Mesodermal cell (in vitro differentiated cells): Measurements from ENCODE around the gene YBEY.

Experiments used
- H3K27ac ChIP-seq: 2 replicates; pipeline ENCODE4 v1.7.0; 2013; ENCODE audit warnings: mild to moderate bottlenecking, low read depth, low read length, moderate library complexity; ENCODE audit not compliant: severe bottlenecking
- H3K36me3 ChIP-seq: 2 replicates; pipeline ENCODE4 v1.7.1; 2013; ENCODE audit warnings: mild to moderate bottlenecking, low read length, moderate library complexity; ENCODE audit not compliant: control insufficient read depth, insufficient read depth
- H3K4me1 ChIP-seq: one replicate; pipeline ENCODE4 v1.7.1; 2013; ENCODE audit warnings: mild to moderate bottlenecking, low read length; ENCODE audit not compliant: insufficient read depth, control insufficient read depth, poor library complexity, severe bottlenecking
- H3K4me3 ChIP-seq: 2 replicates; pipeline ENCODE4 v1.7.0; 2013; ENCODE audit warnings: low read length, control low read depth, mild to moderate bottlenecking; ENCODE audit not compliant: insufficient read depth, poor library complexity, severe bottlenecking; ENCODE audit errors: extremely low read depth
- H3K9me3 ChIP-seq: 2 replicates; pipeline ENCODE4 v1.7.1; 2013; ENCODE audit warnings: mild to moderate bottlenecking, low read length, moderate library complexity; ENCODE audit not compliant: control insufficient read depth
- WGBS, 2 experiments: methylation state at CpG; one replicate each; pipeline ENCODE4 v1.1.5; 2013; ENCODE audit warnings: missing lambda C conversion rate in 2 of 2; ENCODE audit not compliant: insufficient coverage in 2 of 2; 5-methylcytosine and 5-hydroxymethylcytosine counted together

Gene YBEY

DNA sequence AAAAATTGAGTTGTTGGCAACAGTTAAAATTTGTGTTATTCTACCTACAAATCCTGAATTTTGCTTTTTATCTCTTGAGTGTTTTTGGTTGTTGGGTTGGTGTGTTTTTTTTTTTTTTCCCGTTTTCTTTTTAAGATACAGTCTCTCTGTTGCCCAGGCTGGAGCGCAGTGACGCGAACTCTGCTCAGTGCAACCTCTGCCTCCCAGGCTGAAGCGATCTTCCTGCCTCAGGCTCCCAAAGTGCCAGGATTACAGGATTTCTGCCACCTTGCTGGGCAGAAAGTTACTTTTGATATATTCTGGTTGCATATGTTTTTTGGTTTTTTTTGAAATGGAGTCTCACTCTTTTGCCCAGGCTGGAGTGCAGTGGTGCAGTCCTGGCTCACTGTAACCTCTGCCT, 42.0 kb downstream of the YBEY start:
- WGBS, 2 experiments = 85 to 96% methylated on average over 4 to 5 of the region's 5 CpGs
- Histone ChIP-seq H3K4me3 (no peak overlapping the region), H3K4me1 (peaks cover 7% of the 10 kb centered on the region), H3K9me3 (no peaks in the 10 kb centered on the region), H3K36me3 (peaks cover 52% of the 10 kb centered on the region), H3K27ac (no peak overlapping the region)

GRCh38 chr21:46329796-46330195, 43.7 kb downstream of the YBEY start:
- Histone ChIP-seq H3K4me3 (no peak overlapping the region), H3K27ac (no peak overlapping the region), H3K9me3 (no peaks in the 10 kb centered on the region), H3K36me3 (peaks cover 64% of the 10 kb centered on the region), H3K4me1 (peaks cover 7% of the 10 kb centered on the region)
- 89 to 100% methylated on average over 1 to 2 of the region's 2 CpGs for WGBS, 2 experiments

GRCh38 chr21:46334351-46335140, 48.4 kb downstream of the YBEY start:
- no peak overlapping the region for H3K27ac ChIP-seq
- H3K4me3 ChIP-seq = no peak overlapping the region
- H3K9me3 ChIP-seq = no peaks in the 10 kb centered on the region
- H3K36me3 ChIP-seq = peaks cover 86% of the 10 kb centered on the region
- no peaks in the 10 kb centered on the region for H3K4me1 ChIP-seq
- WGBS, 2 experiments = 93 to 94% methylated on average over 9 to 10 of the region's 12 CpGs

DNA sequence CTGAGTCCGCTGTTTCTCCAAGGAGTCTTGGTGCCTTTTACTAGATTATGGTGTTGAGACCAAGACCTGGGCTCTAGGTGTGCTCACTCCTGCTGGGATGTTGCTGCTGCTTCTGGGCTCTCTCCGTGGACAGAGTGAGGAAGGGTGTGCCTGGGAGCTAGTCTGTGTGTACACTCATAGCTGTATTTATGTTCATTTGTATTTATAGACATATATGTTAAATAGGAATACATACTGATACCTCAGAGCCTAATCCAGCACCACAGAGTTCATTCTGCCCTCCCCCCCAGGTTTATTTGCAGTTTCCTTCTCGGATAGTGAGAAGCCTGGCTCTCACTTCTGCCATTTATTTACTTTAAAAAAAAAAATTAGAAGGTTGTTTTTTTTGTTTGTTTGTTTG, 50.5 kb downstream of the YBEY start:
- no peaks in the 10 kb centered on the region for H3K9me3 ChIP-seq
- WGBS, 2 experiments = 92 to 100% methylated on average over 1 to 2 of the region's 3 CpGs
- H3K27ac ChIP-seq = no peak overlapping the region
- no peaks in the 10 kb centered on the region for H3K4me1 ChIP-seq
- peaks cover 85% of the 10 kb centered on the region for H3K36me3 ChIP-seq
- no peak overlapping the region for H3K4me3 ChIP-seq

GRCh38 chr21:46340998-46341397, 54.9 kb downstream of the YBEY start:
- Histone ChIP-seq H3K4me3 (no peak overlapping the region), H3K4me1 (no peaks in the 10 kb centered on the region), H3K9me3 (no peaks in the 10 kb centered on the region), H3K27ac (no peak overlapping the region), H3K36me3 (peaks cover 75% of the 10 kb centered on the region)
- WGBS, 2 experiments = 89 to 96% methylated on average over 6 of the region's 8 CpGs

DNA sequence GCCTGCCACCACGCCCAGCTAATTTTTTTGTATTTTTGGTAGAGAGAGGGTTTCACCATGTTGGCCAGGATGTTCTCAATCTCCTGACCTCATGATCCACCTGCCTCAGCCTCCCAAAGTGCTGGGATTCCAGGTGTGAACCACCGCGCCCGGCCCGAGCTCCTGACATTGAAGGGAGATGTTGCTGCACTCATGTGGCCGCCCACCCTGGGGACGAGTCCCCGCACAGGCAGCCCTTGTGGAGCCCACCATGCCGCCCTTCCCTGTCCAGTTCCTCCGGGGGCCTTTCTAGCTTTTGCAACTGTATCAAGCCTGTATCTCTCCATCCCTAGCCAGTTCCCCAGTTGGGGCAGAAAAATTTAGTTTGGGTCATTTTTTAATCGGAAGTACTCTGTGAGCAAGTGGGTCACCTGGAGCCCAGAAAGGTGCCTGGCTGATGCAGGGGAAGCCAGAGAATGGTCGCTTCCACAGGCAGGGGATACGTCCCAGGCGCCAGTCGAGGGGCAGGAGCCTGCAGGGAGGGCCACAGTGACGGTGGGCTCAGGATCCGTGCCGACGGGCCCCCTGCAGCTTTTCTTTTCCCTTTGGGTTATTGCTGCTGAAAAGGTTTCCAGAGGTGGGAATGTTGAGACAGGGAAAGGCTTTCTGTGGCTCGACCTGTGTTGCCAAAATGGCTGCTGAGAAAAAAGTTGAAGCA, 58.2 kb downstream of the YBEY start:
- H3K4me3 ChIP-seq = no peak overlapping the region
- H3K27ac ChIP-seq = no peak overlapping the region
- peaks cover 70% of the 10 kb centered on the region for H3K36me3 ChIP-seq
- H3K4me1 ChIP-seq = no peaks in the 10 kb centered on the region
- WGBS, 2 experiments = 95 to 96% methylated on average over 13 to 19 of the region's 20 CpGs
- no peaks in the 10 kb centered on the region for H3K9me3 ChIP-seq

DNA sequence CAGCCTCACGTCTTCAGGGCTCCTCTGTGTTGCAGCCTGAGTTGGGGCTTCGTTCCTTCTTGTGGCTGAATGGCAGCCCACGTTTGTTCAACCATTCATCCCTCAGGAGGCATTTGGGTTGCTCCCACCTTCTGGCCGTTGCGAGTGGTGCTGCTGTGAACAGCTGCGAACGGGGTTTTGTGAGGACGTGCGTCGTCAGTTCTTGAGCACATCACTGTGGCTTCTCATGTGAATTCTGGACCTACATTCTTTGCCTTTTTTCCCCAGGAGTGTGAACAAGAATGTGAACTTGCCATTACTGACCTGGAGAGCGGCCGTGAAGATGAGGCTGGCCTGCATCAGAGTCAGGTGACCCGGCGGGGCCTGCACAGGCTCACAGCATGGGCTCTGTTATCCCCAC, 59.7 kb downstream of the YBEY start:
- H3K36me3 ChIP-seq = peaks cover 72% of the 10 kb centered on the region
- H3K4me3 ChIP-seq = no peak overlapping the region
- no peaks in the 10 kb centered on the region for H3K9me3 ChIP-seq
- H3K27ac ChIP-seq = no peak overlapping the region
- WGBS, 2 experiments = 94 to 95% methylated on average over 14 of the region's 14 CpGs
- no peaks in the 10 kb centered on the region for H3K4me1 ChIP-seq

- Histone ChIP-seq H3K4me3 (no peak overlapping the region), H3K9me3 (no peaks in the 10 kb centered on the region), H3K4me1 (no peaks in the 10 kb centered on the region), H3K27ac (no peak overlapping the region), H3K36me3 (peaks cover 72% of the 10 kb centered on the region)
- WGBS, 2 experiments = 95 to 97% methylated on average over 29 to 34 of the region's 34 CpGs
These were observed 60.4 kb downstream of the YBEY start for GRCh38 chr21:46346296-46347202.

GRCh38 chr21:46347203-46347550, 61.0 kb downstream of the YBEY start:
- Histone ChIP-seq H3K27ac (no peak overlapping the region), H3K36me3 (peaks cover 78% of the 10 kb centered on the region), H3K4me1 (no peaks in the 10 kb centered on the region), H3K4me3 (no peak overlapping the region), H3K9me3 (no peaks in the 10 kb centered on the region)
- 91 to 98% methylated on average over 10 of the region's 10 CpGs for WGBS, 2 experiments
